ENCODE results near the gene SUCLG2.

SUCLG2 gene

DNA sequence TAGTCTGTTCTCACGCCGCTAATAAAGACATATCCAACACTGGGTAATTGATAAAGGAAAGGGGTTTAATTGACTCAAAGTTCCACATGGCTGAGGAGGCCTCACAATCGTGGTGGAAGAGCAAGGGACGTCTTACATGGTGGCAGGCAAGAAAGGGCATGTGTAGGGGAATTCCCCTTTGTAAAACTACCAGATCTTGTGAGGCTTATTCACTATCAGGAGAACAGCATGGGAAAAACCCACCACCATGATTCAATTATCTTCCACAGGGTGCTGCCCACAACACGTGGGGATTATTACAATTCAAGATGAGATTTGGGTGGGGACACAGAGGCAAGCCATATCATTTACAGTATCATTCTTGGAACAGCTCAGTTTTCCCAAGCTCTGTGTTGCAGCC is 268.0 kb downstream of the SUCLG2 start:
- no peak for TF ChIP-seq EZH2 (optimal IDR thresholded peaks at IDR 0.05; ENCODE audit: low read depth, low read length)
- TF ChIP-seq EZH2phosphoT487 (IDR thresholded peaks at IDR 0.05; ENCODE audit: low read length) = no peak
- TF ChIP-seq, protein P1, sequence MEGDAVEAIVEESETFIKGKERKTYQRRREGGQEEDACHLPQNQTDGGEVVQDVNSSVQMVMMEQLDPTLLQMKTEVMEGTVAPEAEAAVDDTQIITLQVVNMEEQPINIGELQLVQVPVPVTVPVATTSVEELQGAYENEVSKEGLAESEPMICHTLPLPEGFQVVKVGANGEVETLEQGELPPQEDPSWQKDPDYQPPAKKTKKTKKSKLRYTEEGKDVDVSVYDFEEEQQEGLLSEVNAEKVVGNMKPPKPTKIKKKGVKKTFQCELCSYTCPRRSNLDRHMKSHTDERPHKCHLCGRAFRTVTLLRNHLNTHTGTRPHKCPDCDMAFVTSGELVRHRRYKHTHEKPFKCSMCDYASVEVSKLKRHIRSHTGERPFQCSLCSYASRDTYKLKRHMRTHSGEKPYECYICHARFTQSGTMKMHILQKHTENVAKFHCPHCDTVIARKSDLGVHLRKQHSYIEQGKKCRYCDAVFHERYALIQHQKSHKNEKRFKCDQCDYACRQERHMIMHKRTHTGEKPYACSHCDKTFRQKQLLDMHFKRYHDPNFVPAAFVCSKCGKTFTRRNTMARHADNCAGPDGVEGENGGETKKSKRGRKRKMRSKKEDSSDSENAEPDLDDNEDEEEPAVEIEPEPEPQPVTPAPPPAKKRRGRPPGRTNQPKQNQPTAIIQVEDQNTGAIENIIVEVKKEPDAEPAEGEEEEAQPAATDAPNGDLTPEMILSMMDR (IDR thresholded peaks at IDR 0.05; ENCODE audit: low read length) = no peak
- H3K36me3 ChIP-seq (replicated peaks; ENCODE audit: insufficient read depth, low read length) = no peaks in the 10 kb centered on the region
- DNase-seq = no peak
- no peak overlapping the region for H3K4me3 ChIP-seq (ENCODE audit: low read length)
- no peaks in the 10 kb centered on the region for H3K27me3 ChIP-seq (replicated peaks; ENCODE audit: insufficient read depth, low read length)
- H3K4me2 ChIP-seq (ENCODE audit: low read depth, low read length) = no peak overlapping the region
- peaks cover 14% of the 10 kb centered on the region for H3F3A ChIP-seq (ENCODE audit: insufficient read depth, low read length)
- H3K9me2 ChIP-seq (replicated peaks; ENCODE audit: insufficient read depth, low read length) = no peaks in the 10 kb centered on the region
- H4K20me1 ChIP-seq (ENCODE audit: insufficient read depth, low read length) = no peaks in the 10 kb centered on the region
- H3K79me2 ChIP-seq (ENCODE audit: low read length) = no peaks in the 10 kb centered on the region
- H3K9ac ChIP-seq (ENCODE audit: low read length) = no peak overlapping the region
- no peaks in the 10 kb centered on the region for H3K9me3 ChIP-seq (replicated peaks; ENCODE audit: insufficient read depth, low read length)
- no peak overlapping the region for H3K27ac ChIP-seq (ENCODE audit: low read length)
- peaks cover 26% of the 10 kb centered on the region for H3K4me1 ChIP-seq (ENCODE audit: low read length)
- H2AFZ ChIP-seq (ENCODE audit: low read length) = no peak overlapping the region

DNA sequence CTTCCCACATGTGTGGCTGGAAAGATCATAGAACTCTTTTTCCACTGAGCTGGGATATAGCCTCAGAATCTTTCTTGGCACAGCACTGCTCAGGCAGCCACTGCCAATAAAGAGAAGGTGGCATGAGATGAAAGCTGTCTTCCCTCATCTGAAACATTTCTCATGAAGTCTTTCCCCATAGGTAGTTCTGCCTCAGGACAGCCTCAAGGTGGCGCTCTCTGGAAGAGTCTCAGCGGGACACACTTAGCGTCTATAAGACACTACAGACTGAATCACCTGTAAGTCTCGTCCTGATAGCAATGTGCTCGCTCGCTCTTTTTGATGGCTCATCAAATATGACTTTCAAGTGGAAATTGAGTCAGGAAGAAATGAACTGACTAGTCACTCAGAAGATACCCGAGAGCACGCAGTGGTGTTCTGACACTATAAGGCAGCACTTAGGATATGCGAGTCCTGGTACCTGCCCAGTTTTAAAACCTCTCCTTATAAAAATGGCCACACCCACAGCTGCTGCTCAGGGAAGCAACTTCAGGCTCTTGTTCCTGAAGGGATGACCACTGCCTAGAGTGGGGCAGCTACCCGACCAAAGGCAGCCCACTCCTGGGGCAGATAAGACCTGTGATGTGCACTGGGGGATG is 269.5 kb downstream of the SUCLG2 start:
- DNase-seq = no peak
- Histone ChIP-seq H3K79me2 (ENCODE audit: low read length) (no peaks in the 10 kb centered on the region), H3K36me3 (replicated peaks; ENCODE audit: insufficient read depth, low read length) (no peaks in the 10 kb centered on the region), H3K27me3 (replicated peaks; ENCODE audit: insufficient read depth, low read length) (no peaks in the 10 kb centered on the region), H3K4me3 (ENCODE audit: low read length) (no peak overlapping the region), H3F3A (ENCODE audit: insufficient read depth, low read length) (peaks cover 9% of the 10 kb centered on the region), H3K9ac (ENCODE audit: low read length) (no peak overlapping the region), H3K4me1 (ENCODE audit: low read length) (peaks cover 17% of the 10 kb centered on the region), H2AFZ (ENCODE audit: low read length) (no peak overlapping the region), H3K27ac (ENCODE audit: low read length) (no peak overlapping the region), H3K9me3 (replicated peaks; ENCODE audit: insufficient read depth, low read length) (no peaks in the 10 kb centered on the region), H3K4me2 (ENCODE audit: low read depth, low read length) (no peak overlapping the region), H3K9me2 (replicated peaks; ENCODE audit: insufficient read depth, low read length) (no peaks in the 10 kb centered on the region), H4K20me1 (ENCODE audit: insufficient read depth, low read length) (no peaks in the 10 kb centered on the region)
- no peak for TF ChIP-seq EZH2phosphoT487 (IDR thresholded peaks at IDR 0.05; ENCODE audit: low read length)
- TF ChIP-seq, protein P1 (IDR thresholded peaks at IDR 0.05; ENCODE audit: low read length) = peak; percentile 47
- TF ChIP-seq EZH2 (optimal IDR thresholded peaks at IDR 0.05; ENCODE audit: low read depth, low read length) = no peak

DNA sequence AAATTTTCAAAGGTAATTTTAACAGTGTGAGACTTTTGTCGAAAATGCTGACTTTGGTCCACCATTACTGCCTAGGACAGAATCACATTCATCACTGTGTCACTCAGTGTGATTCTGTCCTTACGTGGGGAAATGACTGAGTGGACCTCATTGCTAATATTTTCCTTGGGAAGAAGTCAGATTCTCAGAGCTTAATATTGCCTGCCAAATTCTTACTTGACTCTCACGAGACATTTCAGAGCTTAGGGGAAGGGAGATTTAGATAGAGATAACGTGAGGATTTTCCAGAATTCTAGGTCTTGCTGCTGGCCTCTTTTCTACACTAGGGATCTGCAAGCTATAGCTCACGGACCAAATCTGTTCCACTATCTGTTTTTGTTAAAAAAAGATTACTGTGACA is 270.4 kb downstream of the SUCLG2 start:
- Histone ChIP-seq H3K27ac (ENCODE audit: low read length) (no peak overlapping the region), H2AFZ (ENCODE audit: low read length) (no peak overlapping the region), H3K9me2 (replicated peaks; ENCODE audit: insufficient read depth, low read length) (no peaks in the 10 kb centered on the region), H3K9me3 (replicated peaks; ENCODE audit: insufficient read depth, low read length) (no peaks in the 10 kb centered on the region), H3K4me1 (ENCODE audit: low read length) (peaks cover 9% of the 10 kb centered on the region), H3K4me3 (ENCODE audit: low read length) (no peak overlapping the region), H3K79me2 (ENCODE audit: low read length) (no peaks in the 10 kb centered on the region), H4K20me1 (ENCODE audit: insufficient read depth, low read length) (no peaks in the 10 kb centered on the region), H3K4me2 (ENCODE audit: low read depth, low read length) (no peak overlapping the region), H3F3A (ENCODE audit: insufficient read depth, low read length) (0 out of 2 replicates have a peak, but pooled peaks cover under 1% of the 10 kb centered on the region), H3K36me3 (replicated peaks; ENCODE audit: insufficient read depth, low read length) (no peaks in the 10 kb centered on the region), H3K9ac (ENCODE audit: low read length) (no peak overlapping the region), H3K27me3 (replicated peaks; ENCODE audit: insufficient read depth, low read length) (no peaks in the 10 kb centered on the region)
- TF ChIP-seq, protein P1 (IDR thresholded peaks at IDR 0.05; ENCODE audit: low read length) = no peak
- no peak for DNase-seq

All from MM.1S (cell line).